GM15510 (cell line): ENCODE measurements around the gene DUOX1.

Experiments
- POLR2A ChIP-seq: IDR thresholded peaks from 3 replicates; pipeline ENCODE4 v1.6.1; 2011; ENCODE audit warnings: borderline replicate concordance; ENCODE audit not compliant: insufficient read length; ENCODE audit errors: extremely low read depth

DUOX1 gene

DNA sequence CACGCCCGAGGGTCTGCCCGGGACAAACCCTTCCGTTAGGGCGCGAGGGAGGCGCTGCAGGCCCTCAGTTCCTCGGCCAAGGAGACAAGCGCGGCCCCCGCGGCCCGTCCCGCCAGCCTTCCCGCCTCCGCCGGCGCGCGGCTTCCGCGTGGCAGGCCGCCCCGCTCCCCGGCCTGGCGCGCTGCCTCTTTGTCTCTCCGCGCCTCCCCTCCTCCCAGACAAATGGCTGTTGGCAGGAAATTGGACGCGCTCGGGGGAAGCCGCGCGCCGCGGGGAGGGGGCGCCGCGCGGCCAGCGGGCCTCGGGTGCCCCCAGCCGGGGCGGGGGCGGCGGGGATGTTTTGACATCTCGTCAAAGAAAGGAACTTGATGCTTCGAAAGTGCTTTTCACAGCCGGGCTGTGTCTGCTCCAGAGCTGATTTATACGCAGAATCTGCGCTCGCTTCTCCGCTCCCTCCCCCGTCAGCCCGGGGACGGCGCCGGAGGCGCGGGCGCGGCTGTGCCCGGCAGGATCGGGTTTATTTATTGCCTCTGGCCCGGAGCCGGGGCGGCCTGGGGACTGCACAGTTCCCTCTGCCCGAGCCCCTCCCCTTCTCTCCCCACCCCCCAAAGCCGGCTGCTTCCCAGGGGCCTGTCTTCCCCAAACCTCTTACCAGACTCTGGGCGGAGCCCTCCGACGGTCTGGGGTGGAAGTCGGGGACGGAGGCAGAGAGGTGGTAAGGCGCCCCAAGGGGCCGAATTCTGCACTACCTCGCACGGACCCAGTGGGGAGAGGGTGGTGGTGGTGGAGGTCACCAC, 37.2 kb downstream of the DUOX1 start:
- no peak for TF ChIP-seq POLR2A

DNA sequence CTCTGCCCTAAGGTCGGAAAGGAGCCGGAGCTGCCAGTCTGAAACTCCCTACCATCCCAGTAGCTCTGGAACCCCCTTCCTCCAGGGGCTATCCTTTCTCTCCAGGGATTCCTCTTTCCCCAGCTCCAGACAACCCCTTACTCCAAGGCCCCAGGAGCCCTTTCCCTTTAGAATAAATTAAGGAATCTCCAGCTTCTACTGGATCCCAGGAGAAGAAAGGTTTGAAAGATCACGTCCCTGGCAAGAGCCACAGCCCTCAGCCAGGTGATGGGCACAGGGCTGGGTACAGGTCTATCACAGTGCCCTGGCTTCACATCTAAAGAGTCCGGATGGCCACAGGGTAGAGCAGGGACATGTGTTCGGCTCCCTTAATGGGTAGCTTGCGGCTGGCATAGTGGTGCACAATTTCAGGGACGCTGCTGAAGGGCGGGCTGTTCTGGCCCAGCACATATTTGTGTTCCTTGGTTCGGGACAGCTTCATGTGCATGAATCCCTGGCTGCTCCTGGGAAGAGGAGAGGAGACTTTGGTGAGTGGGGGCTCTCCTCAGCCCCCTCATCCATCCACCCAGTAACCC, 37.9 kb downstream of the DUOX1 start:
- no peak for TF ChIP-seq POLR2A

DNA sequence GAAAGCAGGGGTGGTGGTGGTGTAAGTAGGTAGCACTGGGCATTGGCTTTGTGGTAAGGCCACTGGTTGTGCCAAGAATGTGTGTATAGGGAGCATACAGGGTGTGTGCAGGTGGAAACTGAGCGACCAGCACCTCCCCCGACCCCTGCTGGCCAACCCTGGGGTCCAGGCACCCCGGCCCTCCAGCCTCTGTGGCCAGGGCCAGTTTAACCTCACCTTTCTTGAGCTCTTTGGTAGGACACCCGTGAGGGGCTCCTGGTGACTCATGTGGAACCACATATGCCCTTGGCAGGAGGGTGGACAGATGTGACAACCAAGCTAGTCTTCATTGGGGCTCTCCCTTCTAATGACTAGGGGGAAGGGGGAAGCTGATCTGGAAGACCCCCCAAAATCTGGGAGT, 38.5 kb downstream of the DUOX1 start:
- no peak for TF ChIP-seq POLR2A

DNA sequence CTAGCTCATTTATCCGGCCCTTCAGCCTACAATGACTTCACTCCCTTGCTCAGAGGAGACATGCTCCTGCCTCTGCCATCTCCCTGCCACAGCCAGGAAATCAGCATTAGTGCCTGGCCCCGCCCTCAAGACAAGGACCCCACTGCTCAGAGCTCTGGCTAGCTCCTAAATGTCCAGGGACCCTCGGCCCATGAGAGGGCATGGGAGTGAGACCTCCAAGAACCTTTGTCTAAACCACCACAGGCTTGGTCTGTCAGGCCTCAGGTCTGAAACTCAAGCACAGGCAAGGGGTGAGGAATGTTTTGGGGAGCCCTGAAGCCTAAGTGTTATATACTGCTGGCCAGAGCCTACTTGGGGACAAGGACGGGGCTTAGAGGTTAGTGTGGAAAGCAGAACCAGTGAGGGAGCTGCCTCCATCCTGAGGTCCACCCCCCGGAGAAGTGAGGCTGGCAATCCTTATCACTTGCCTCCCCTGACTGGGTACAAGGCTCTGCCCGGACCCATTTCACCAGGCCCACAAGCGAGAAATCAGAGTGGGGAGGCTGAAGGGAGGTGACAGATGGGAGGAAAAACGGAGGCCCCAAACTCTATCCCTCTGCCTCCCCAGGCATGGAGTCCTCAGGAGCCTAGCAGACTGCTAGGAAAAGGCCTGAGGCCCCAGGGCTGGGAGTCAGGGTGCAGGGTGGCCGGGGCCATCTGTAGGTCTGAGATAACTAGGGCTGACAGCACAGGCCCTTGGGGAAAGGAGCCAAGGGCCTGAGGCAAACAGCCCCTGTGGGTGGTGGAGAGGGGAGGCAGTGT, 39.2 kb downstream of the DUOX1 start:
- TF ChIP-seq POLR2A, result no peak

DNA sequence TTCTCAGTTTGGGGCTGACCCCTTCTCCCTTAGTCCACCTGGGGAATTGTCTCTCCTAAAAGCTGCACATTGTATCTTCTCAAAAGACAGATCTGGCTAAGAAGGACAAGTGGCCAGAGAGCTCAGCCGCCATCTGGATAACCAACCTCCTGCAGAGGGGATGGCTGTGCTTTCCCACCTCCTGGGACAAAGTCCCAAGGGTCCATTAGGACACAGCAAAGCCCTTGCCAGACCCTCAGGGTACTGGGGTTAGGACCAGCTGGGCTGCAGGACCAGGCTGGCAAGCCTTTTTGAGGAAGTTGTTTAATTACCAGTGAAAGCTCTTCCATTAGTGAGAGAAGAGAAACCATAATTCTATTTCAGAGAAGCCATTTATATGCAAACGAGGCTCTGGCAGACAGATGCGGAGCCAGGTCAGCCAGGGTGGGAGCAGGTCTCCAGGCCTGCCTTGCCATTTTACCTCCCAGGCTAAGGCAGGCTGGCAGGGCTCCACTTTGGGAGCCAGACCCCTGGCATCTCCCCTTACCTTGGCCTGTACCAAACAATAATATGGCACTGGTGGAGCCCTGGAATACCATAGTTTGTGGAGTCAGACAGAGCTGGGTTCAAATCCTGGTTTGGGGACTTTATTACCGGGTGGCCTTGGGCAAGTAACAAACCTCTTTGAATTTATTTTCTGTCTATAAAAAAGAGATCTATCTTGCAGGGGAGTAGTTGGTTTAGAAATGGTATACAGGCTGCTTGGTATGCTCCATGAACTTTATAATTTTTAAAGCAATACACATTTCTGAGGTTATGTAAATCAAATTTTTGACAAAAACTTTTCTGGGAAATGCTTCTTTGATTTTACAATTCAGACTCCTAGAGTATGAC, 40.0 kb downstream of the DUOX1 start:
- TF ChIP-seq POLR2A, result no peak

DNA sequence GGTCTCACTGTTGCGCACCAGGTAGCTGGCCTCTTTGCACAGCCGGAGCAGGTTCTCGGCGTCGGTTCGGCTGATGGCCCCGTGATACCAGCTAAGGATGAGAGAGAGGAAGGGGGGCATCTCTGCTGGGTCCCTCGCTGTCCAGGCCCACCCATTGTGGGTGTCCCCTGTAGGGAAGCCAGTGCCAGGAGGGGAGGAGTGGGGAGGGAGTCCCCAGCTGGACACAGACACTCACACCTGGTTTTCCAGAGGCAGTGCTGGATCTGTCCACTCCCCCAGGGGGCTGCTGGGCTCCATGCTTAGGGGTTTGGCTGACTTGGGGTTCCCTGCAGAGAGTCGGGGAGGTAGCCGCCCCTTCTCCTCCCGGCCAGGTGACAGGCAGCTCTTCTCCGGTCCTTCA, 42.1 kb downstream of the DUOX1 start:
- TF ChIP-seq POLR2A, result no peak

DNA sequence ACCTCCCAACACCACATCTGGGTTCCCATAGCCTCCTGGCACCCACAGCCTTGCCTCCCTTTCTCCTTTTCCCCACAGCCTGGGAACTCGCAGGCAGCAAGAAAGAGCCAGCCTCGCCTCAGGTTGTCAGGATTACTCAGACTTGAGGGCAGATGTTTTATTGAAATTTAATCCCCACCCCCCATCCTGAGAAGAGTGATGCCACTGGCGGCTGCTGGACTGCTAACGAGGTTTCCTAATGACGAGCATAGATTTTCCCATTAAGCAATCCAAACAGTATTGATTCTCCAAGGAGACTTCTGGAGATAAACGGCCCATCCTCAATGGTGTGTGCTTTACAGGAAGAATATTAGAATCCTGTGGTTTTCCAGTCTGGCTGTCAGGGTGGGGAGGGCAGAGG, 44.3 kb downstream of the DUOX1 start:
- no peak for TF ChIP-seq POLR2A

DNA sequence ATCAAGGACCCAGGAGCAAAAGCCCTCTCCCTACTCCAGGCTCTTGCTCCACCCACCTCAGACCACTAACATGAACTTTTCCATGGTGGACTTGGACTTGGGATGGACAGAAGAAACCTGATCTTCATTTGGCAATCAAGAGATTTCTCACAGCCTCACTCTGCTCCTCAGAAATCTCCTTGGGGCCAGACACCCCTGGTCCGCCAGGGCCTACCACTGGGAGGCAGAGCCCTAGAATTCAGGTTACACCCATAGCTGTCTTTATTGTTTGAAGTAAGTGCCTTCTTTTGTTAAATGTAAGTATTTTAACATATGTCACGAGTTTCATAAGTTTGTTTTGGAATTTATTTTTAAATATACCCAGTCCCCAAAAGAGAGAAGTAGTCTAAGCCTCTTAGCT, 44.8 kb downstream of the DUOX1 start:
- no peak for TF ChIP-seq POLR2A

DNA sequence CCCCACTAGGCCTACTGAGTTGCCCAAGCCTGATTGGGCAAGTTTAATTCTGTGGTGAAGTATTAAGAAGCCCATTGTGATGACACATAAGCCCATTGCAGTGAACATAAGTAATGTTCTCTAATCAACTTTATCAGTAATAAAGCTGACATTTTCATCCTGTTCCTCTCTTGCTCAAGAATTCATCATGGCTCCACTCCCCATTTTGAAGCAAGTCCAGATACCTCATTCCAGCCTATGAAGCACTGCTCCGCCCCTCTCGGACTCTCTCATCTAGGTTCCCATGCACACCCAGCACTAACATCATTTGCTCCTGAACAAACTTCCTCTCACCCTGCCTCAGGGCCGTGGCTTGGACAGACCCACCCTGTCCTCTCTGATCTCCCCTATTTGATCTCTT, 47.5 kb downstream of the DUOX1 start:
- no peak for TF ChIP-seq POLR2A

DNA sequence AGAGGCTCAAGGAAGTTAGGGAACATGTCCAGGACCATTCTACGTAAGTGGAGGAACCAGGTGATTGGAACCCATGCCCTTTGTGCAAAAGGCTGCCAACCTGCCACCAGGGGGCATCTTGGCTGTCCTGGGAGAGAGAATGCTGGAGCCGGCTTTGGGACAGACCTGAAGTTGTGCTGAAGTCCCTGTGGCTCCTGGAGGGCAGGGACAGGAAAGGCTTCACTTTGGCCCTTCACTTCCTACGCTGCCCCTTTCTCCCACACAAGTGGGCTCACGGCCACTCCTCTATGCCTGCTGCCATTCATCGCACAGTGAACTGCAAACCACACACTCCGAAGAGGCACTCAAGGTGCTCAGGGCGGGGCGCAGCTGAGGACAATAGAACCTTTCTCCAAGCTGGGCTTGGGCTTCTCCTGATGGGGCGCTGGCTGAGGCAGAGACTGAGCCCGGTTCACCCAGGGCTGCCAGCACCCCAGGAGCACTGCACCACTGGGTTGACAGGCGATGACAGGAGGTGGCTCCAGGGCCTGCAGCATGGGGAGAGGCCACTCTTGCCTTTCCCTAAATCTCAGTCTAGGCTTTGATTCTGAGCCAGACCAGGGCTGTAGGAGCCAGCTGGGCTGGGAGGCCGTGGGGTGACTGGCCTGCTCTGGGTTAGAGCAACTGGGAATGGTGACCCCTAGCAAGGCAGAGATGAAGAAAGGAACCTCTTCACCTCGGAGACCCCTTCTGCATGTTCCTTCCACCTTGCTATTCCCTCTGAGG, 49.6 kb downstream of the DUOX1 start:
- no peak for TF ChIP-seq POLR2A

DNA sequence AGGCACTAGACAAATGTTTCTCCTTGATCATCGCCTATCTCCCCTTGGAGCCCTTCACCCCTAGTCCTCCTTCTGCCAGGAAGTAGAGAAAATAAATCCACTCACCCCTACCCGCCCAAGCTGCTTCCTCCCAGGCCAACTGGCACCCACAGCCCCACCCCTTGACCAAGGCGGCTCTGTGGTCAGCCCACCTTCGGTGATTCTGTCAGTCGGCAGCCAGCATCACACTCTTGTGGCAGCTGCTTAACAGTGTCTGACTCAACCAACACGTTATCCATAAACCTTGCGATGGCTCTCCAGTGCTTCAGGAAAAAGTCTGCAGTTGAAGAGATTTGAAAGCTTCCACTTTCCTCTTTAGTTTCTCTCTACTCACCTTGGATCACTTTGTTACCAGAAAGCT, 50.4 kb downstream of the DUOX1 start:
- TF ChIP-seq POLR2A, result no peak

DNA sequence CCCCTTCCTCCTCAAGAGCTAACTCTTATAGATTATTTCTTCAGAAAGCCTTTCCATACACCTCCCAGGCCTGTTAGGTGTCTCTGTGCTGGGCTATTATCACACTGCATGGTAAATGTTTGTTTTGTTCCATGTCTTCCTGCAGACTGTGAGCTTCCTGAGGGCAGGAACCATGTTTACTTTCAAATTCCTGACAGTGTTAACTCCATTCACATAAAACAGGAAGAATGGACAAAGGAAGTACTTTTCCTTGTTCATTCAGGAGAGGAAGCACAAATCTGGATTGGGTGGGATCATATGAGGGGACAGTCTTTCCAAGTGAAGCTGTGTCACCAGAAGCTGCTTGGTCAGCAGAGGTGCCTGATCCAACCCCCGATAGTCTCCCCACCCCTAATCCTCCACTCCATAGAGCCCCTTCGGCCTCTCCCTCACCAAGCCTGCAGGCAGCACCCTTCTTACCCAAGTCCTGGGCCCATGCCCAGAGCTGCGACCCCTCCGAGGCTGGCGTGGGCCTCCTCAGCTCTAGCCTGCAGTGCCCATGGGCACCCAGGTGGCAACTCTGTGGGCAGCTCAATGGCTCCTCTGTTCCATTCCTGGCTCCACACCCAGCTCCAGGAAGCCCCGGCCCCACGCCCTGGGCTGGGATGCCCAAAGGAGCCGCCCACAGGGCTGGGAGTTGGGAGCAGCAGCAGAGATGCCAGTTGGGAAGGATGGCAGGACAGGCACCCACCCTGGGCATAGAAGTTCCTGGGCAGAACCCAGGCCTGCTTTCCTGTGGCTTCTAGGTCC, 51.0 kb downstream of the DUOX1 start:
- TF ChIP-seq POLR2A, result no peak
